Ovary (tissue), 9 donors: ENCODE results near the gene AHCY. TPM values are rescaled to one million over a fixed set of nuclear protein-coding genes. Genes with fewer than 3 reads are reported as not detected.

Experiments
- DNase-seq, 5 donors: peaks; one replicate each; pipeline ENCODE4 v3.0.0-alpha.2; 2019 to 2020
- H3K27ac ChIP-seq, 2 donors: fragments of 200-600 bp; one replicate each; pipeline versions ENCODE4 v1.5.1 to v1.8.0; 2019 to 2022
- H3K27me3 ChIP-seq: fragments of 200-600 bp; one replicate; pipeline ENCODE4 v1.8.0; 2022
- H3K36me3 ChIP-seq: fragments of 200-600 bp; sonication (generic); one replicate; pipeline ENCODE4 v1.5.1; 2019
- H3K4me1 ChIP-seq: one replicate; pipeline ENCODE4 v1.8.1; 2013; ENCODE audit warnings: mild to moderate bottlenecking, moderate library complexity; ENCODE audit not compliant: insufficient read depth
- H3K4me3 ChIP-seq: fragments of 200-600 bp; sonication (generic); one replicate; pipeline ENCODE4 v1.5.1; 2017
- H3K9me3 ChIP-seq, 2 donors: fragments of 200-600 bp in 1 of 2; sonication (generic) in 1 of 2; one replicate each; pipeline versions ENCODE4 v1.5.1 to v1.8.1; 2013 to 2019; ENCODE audit warnings: mild to moderate bottlenecking in 1 of 2, moderate library complexity in 1 of 2
- CTCF ChIP-seq, 3 donors: fragments of 450-650 bp in 2 of 3; fragments of 200-600 bp in 1 of 3; IDR thresholded peaks; one replicate each; pipeline versions ENCODE4 v1.5.1 to v1.8.0; 2016 to 2022; ENCODE audit warnings: antibody characterized with exemption in 3 of 3, mild to moderate bottlenecking in 1 of 3
- EP300 ChIP-seq: sonication (generic); formaldehyde crosslinking; IDR thresholded peaks from one replicate; pipeline ENCODE4 v1.6.1; 2017; ENCODE audit warnings: antibody characterized with exemption
- POLR2A ChIP-seq: fragments of 450-650 bp; IDR thresholded peaks from one replicate; pipeline ENCODE4 v1.6.1; 2017; ENCODE audit warnings: antibody characterized with exemption, mild to moderate bottlenecking, moderate library complexity
- WGBS, 3 donors: extraction: QIAGEN DNeasy Blood & Tissue Kit in 1 of 3; methylation state at CpG; one replicate each; pipeline versions ENCODE4 v1.1.5 to v1.1.7; 2013 to 2017; 5-methylcytosine and 5-hydroxymethylcytosine counted together
- intact Hi-C, 4 donors: fragments of 100-400 bp; cut with DNase I; formaldehyde crosslinking; loops; one replicate each; pipeline versions ENCODE4 v1.11.0 to v1.15.1; 2022 to 2023
- polyA plus RNA-seq, 2 donors: library from polyadenylated mRNA; stranded (reverse); fragments of 200-250 nt in 1 of 2; fragments of 350-450 nt in 1 of 2; fragmentation: Illumina TruSeq in 1 of 2; extraction: RNeasy Lipid Tissue Mini Kit (QIAGEN cat#74804) in 1 of 2; gene quantifications; one replicate each; pipeline ENCODE4 v1.2.3, GENCODE V29; 2013 to 2014
- total RNA-seq, 7 donors: library from RNA; depleted of rRNA in 2 of 7; stranded (reverse); fragments of >200 nt in 2 of 7; fragmentation: NEBNext Ultra II Directional in 3 of 7; extraction: Animal tissue kit (Norgen Biotek cat#: 25700) in 3 of 7; gene quantifications; one replicate each; pipeline versions ENCODE4 v1.1.0 to v1.2.4, GENCODE V29; 2016 to 2023
- donor health status: DM: no; HTN: no; CAD: no; lungs with moderate emphysema.
- donor health status: DM: no; HTN: no; CAD: no.
- donor health status: Bipolar disorder and iron deficiency.
- donor health status: DM: yes; HTN: yes; CAD: no.
- donor health status: DM: no; HTN: no; CAD: no.
- donor health status: DM: yes; HTN: yes; CAD: no.

AHCY gene
- total and polyA plus RNA-seq, 9 donors = 97.7 to 190 (median 139) TPM

GRCh38 chr20:34311118-34312023, 8.2 kb upstream of the AHCY start:
- no peak overlapping the region for H3K4me3 ChIP-seq
- H3K27me3 ChIP-seq = no peaks in the 10 kb centered on the region
- TF ChIP-seq POLR2A = no peak
- TF ChIP-seq CTCF (IDR thresholded peaks at IDR 0.05) = no peak
- no peak for TF ChIP-seq EP300
- intact Hi-C loops = loop anchor here in 3 of 4 donors (5.0 to 10.0 kb wide), 8 partner anchors 117 to 463 kb away; partner anchors contain the start of gene TP53INP2 (in 1 of the 3)
- peak in 3 of 5 donors; percentile 30 to 53 (median 33) for DNase-seq
- 11 to 14% (median 13%) methylated on average over 37 to 45 of the region's 45 CpGs for WGBS, 3 donors
- H3K4me1 ChIP-seq = no peaks in the 10 kb centered on the region
- no peaks in the 10 kb centered on the region for H3K9me3 ChIP-seq
- H3K36me3 ChIP-seq = no peaks in the 10 kb centered on the region
- H3K27ac ChIP-seq = peak overlapping the region; percentile 5 to 24

GRCh38 chr20:34310481-34311117, 7.4 kb upstream of the AHCY start:
- DNase-seq = no peak
- no peak for TF ChIP-seq EP300
- no peak for TF ChIP-seq POLR2A
- Histone ChIP-seq H3K4me1 (no peaks in the 10 kb centered on the region), H3K27ac (no peak overlapping the region), H3K4me3 (no peak overlapping the region), H3K9me3 (no peaks in the 10 kb centered on the region), H3K27me3 (no peaks in the 10 kb centered on the region), H3K36me3 (no peaks in the 10 kb centered on the region)
- 88 to 90% (median 90%) methylated on average over 19 of the region's 19 CpGs for WGBS, 3 donors
- intact Hi-C loops = loop anchor here in 3 of 4 donors (5.0 to 10.0 kb wide), 8 partner anchors 116 to 464 kb away; partner anchors contain the start of gene TP53INP2 (in 1 of the 3)

- Histone ChIP-seq H3K36me3 (no peaks in the 10 kb centered on the region), H3K27ac (no peak overlapping the region), H3K4me1 (no peaks in the 10 kb centered on the region), H3K4me3 (no peak overlapping the region), H3K27me3 (no peaks in the 10 kb centered on the region), H3K9me3 (no peaks in the 10 kb centered on the region)
- WGBS, 3 donors = 97 to 99% (median 98%) methylated on average over 3 of the region's 3 CpGs
- no peak for TF ChIP-seq EP300
- no peak for DNase-seq
- intact Hi-C loops = loop anchor here in 3 of 4 donors (5.0 to 10.0 kb wide), 8 partner anchors 115 to 465 kb away; partner anchors contain the start of gene TP53INP2 (in 1 of the 3)
Observed at GRCh38 chr20:34309691-34310090, 6.5 kb upstream of the AHCY start.

- no peak for DNase-seq
- intact Hi-C loops = no loop called here
- WGBS, 3 donors = 73 to 75% (median 75%) methylated on average over 19 of the region's 19 CpGs
- TF ChIP-seq EP300 (no peak), CTCF (IDR thresholded peaks at IDR 0.05) (no peak), POLR2A (no peak)
- no peaks in the 10 kb centered on the region for H3K9me3 ChIP-seq
- no peaks in the 10 kb centered on the region for H3K36me3 ChIP-seq
- H3K27ac ChIP-seq = no peak overlapping the region
- no peak overlapping the region for H3K4me3 ChIP-seq
- peaks cover 6% of the 10 kb centered on the region for H3K4me1 ChIP-seq
- no peaks in the 10 kb centered on the region for H3K27me3 ChIP-seq
Observed at GRCh38 chr20:34305333-34306230, 2.4 kb upstream of the AHCY start.

- no peak for DNase-seq
- TF ChIP-seq EP300 (no peak), POLR2A (no peak), CTCF (IDR thresholded peaks at IDR 0.05) (peak in 1 of 3 donors; percentile 25)
- no peaks in the 10 kb centered on the region for H3K36me3 ChIP-seq
- H3K4me1 ChIP-seq = peaks cover 6% of the 10 kb centered on the region
- H3K4me3 ChIP-seq = peak overlapping the region; percentile 88
- no peaks in the 10 kb centered on the region for H3K9me3 ChIP-seq
- intact Hi-C loops = no loop called here
- H3K27ac ChIP-seq = peak overlapping the region; percentile 35 to 90
- 22 to 29% (median 28%) methylated on average over 9 of the region's 9 CpGs for WGBS, 3 donors
- H3K27me3 ChIP-seq = no peaks in the 10 kb centered on the region
Observed at GRCh38 chr20:34302312-34302722, 838 bp downstream of the AHCY start.
